Endodermal cell (in vitro differentiated cells): ENCODE data around the gene FAM24B. TPM values are rescaled to one million over a fixed set of nuclear protein-coding genes. Genes with fewer than 3 reads are reported as not detected.
A peak's percentile ranks its signal among the peaks of the same experiment; 100 is the strongest.

ENCODE experiments used
- DNase-seq: peaks from one replicate; pipeline ENCODE4 v3.0.0-alpha.2; 2017
- H3K27ac ChIP-seq: 2 replicates; pipeline ENCODE4 v1.5.1; 2013; ENCODE audit warnings: mild to moderate bottlenecking, low read depth, low read length, moderate library complexity
- H3K27me3 ChIP-seq: 2 replicates; pipeline ENCODE4 v1.6.1; 2013; ENCODE audit warnings: mild to moderate bottlenecking, low read length, moderate library complexity; ENCODE audit not compliant: insufficient read depth, control insufficient read depth, poor library complexity, severe bottlenecking
- H3K36me3 ChIP-seq: 2 replicates; pipeline ENCODE4 v1.7.0; 2013; ENCODE audit warnings: mild to moderate bottlenecking, low read length, moderate library complexity; ENCODE audit not compliant: control insufficient read depth, insufficient read depth
- H3K4me1 ChIP-seq: one replicate; pipeline ENCODE4 v1.7.0; 2013; ENCODE audit warnings: low read length; ENCODE audit not compliant: control insufficient read depth, insufficient read depth
- H3K4me3 ChIP-seq: 2 replicates; pipeline ENCODE4 v1.5.1; 2013; ENCODE audit warnings: mild to moderate bottlenecking, low read length, moderate library complexity
- H3K9ac ChIP-seq: 2 replicates; pipeline ENCODE4 v1.6.1; 2013; ENCODE audit warnings: mild to moderate bottlenecking, low read length, moderate library complexity; ENCODE audit not compliant: poor library complexity, severe bottlenecking; ENCODE audit errors: extremely low read depth
- H3K9me3 ChIP-seq: 2 replicates; pipeline ENCODE4 v1.6.1; 2013; ENCODE audit warnings: mild to moderate bottlenecking, low read length, moderate library complexity; ENCODE audit not compliant: control insufficient read depth
- H3K27ac Mint-ChIP-seq: 2 replicates; pipeline ENCODE4 v1.8.0; 2020; ENCODE audit warnings: mixed read lengths
- H3K27me3 Mint-ChIP-seq: 2 replicates; pipeline ENCODE4 v1.8.0; 2021; ENCODE audit warnings: mild to moderate bottlenecking, mixed read lengths; ENCODE audit not compliant: insufficient read depth
- H3K36me3 Mint-ChIP-seq: 2 replicates; pipeline ENCODE4 v1.8.0; 2020; ENCODE audit warnings: low read depth, mixed read lengths
- H3K4me1 Mint-ChIP-seq: 2 replicates; pipeline ENCODE4 v1.8.0; 2020; ENCODE audit warnings: mixed read lengths
- H3K4me3 Mint-ChIP-seq: 2 replicates; pipeline ENCODE4 v1.8.0; 2020; ENCODE audit warnings: mild to moderate bottlenecking, moderate library complexity, mixed read lengths
- H3K9me3 Mint-ChIP-seq: 2 replicates; pipeline ENCODE4 v1.8.0; 2020; ENCODE audit warnings: mild to moderate bottlenecking, mixed read lengths
- WGBS, 2 experiments: methylation state at CpG; one replicate each; pipeline versions ENCODE4 v1.1.5 to v1.1.7; 2013; ENCODE audit warnings: missing lambda C conversion rate in 2 of 2, mixed read lengths in 1 of 2; ENCODE audit not compliant: insufficient coverage in 1 of 2, insufficient read length in 1 of 2; 5-methylcytosine and 5-hydroxymethylcytosine counted together
- total RNA-seq, 2 donors: library from RNA; stranded (reverse); fragmentation: NEBNext Ultra II Directional in 1 of 2; extraction: Animal tissue kit (Norgen Biotek cat#: 25700) in 1 of 2; gene quantifications; 2 replicates in 1 of 2; 3 replicates in 1 of 2; pipeline ENCODE4 v1.2.1, GENCODE V29; 2021
- TF ChIP-seq, protein P1 (sequence below): fragments of 200-600 bp; sonication (generic); conservative IDR thresholded peaks from 2 replicates; pipeline ENCODE4 v1.5.0; 2021; ENCODE audit warnings: antibody characterized with exemption, mild to moderate bottlenecking

Gene FAM24B
- total RNA-seq, 2 donors from 2014 or later = 2.9 TPM; not detected in 1

DNA sequence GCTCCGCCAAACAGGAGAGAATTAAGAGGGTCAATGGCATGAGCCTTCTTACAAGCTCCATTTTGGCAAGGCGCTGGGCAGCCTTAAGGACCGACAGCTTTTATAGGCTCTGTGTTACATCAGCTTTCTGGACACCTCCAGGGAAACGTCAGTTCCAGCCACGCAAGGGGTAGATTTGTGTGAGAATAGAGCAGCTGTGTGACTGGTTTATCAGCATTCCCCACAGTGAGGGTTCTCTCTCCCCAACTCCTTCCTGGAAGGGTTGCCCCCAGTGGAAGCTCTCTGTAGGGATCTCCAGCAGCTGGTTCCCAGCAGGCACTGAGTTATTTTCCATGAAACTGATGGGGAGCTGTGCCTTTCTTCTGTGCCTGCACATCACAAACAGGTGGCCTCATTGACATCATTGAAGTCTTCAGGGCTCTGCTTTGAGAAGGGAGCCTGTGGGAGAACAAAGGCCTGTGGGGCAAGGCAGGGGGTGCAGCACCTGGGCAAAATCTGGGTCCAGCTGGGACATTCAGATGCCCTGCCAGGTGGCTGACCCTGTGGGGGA, 33.5 kb downstream of the FAM24B start, which contains the start of gene CUZD1:
TSS of gene CUZD1 (minus strand) at position 75 of the 550 bp plus-strand sequence. CDS start at position 61, 14 bp downstream.
- no peaks in the 10 kb centered on the region for H3K36me3 ChIP-seq
- no peak within 1 kb of the TSS for H3K27ac ChIP-seq
- H3K4me1 Mint-ChIP-seq = peaks cover 8% of the 10 kb centered on the region
- peaks cover 13% of the 10 kb centered on the region for H3K36me3 Mint-ChIP-seq
- no peak within 1 kb of the TSS for H3K27ac Mint-ChIP-seq
- H3K9me3 ChIP-seq = peaks cover 13% of the 10 kb centered on the region
- peak; percentile 69 for DNase-seq
- H3K9ac ChIP-seq = no peak within 1 kb of the TSS
- no peak within 1 kb of the TSS for H3K4me3 ChIP-seq
- H3K4me3 Mint-ChIP-seq = no peak within 1 kb of the TSS
- no peaks in the 10 kb centered on the region for H3K27me3 Mint-ChIP-seq
- TF ChIP-seq, protein P1, sequence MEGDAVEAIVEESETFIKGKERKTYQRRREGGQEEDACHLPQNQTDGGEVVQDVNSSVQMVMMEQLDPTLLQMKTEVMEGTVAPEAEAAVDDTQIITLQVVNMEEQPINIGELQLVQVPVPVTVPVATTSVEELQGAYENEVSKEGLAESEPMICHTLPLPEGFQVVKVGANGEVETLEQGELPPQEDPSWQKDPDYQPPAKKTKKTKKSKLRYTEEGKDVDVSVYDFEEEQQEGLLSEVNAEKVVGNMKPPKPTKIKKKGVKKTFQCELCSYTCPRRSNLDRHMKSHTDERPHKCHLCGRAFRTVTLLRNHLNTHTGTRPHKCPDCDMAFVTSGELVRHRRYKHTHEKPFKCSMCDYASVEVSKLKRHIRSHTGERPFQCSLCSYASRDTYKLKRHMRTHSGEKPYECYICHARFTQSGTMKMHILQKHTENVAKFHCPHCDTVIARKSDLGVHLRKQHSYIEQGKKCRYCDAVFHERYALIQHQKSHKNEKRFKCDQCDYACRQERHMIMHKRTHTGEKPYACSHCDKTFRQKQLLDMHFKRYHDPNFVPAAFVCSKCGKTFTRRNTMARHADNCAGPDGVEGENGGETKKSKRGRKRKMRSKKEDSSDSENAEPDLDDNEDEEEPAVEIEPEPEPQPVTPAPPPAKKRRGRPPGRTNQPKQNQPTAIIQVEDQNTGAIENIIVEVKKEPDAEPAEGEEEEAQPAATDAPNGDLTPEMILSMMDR = no peak
- peaks cover 13% of the 10 kb centered on the region for H3K9me3 Mint-ChIP-seq
- peaks cover 2% of the 10 kb centered on the region for H3K4me1 ChIP-seq
- no peaks in the 10 kb centered on the region for H3K27me3 ChIP-seq
- WGBS, 2 experiments = 89 to 93% methylated on average over 3 to 5 of the region's 5 CpGs

DNA sequence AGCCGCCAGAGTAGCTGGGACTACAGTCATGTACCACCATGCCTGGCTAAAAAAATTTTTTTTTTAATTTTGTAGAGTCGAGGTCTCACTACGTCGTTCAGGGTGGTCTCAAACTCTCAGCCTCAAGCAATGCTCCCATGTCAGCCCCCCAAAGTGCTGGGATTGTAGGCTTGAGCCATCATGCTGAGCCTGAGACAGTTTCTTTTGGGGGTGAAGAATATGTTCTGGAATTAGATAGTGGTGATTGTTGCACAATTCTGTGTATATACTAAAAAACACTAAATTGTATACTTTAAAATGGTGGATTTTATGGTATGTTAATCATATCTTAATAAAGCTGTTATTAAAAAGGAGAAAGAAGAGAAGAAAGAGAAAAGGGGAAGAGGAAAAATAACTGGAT, 35.2 kb downstream of the FAM24B start:
- Mint-ChIP-seq H3K4me1 (peaks cover 5% of the 10 kb centered on the region), H3K36me3 (peaks cover 13% of the 10 kb centered on the region), H3K27ac (no peak overlapping the region), H3K9me3 (peaks cover 13% of the 10 kb centered on the region), H3K4me3 (no peak overlapping the region), H3K27me3 (no peaks in the 10 kb centered on the region)
- Histone ChIP-seq H3K36me3 (no peaks in the 10 kb centered on the region), H3K4me1 (no peaks in the 10 kb centered on the region), H3K27ac (no peak overlapping the region), H3K9ac (no peak overlapping the region), H3K4me3 (no peak overlapping the region), H3K9me3 (peaks cover 13% of the 10 kb centered on the region), H3K27me3 (no peaks in the 10 kb centered on the region)
- DNase-seq = no peak
- WGBS, 2 experiments = 94 to 95% methylated on average over 3 to 4 of the region's 4 CpGs
- TF ChIP-seq, protein P1 = no peak

DNA sequence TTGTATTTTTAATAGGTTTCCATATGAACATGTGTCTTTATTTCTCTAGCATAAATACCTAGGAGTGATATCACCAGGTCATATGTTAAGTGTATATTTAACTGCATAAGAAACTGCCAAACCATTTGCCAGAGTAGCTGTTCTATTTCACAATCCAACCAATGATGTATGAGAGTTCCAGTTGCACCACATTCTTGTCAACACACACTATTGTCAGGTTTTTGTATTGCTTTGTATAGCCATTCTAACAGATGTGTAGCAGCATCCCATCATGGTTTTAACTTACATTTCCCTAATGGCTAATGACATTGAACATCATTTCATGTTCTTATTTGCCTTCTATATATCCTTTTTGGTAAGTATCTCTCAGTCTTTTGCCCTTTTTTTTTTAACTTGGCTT, 37.8 kb downstream of the FAM24B start:
- no peak overlapping the region for H3K27ac Mint-ChIP-seq
- Histone ChIP-seq H3K4me1 (no peaks in the 10 kb centered on the region), H3K36me3 (no peaks in the 10 kb centered on the region), H3K27me3 (no peaks in the 10 kb centered on the region), H3K27ac (no peak overlapping the region), H3K9ac (no peak overlapping the region), H3K4me3 (no peak overlapping the region), H3K9me3 (peaks cover 13% of the 10 kb centered on the region)
- DNase-seq = no peak
- no peak overlapping the region for H3K4me3 Mint-ChIP-seq
- peaks cover 26% of the 10 kb centered on the region for H3K36me3 Mint-ChIP-seq
- H3K27me3 Mint-ChIP-seq = no peaks in the 10 kb centered on the region
- H3K4me1 Mint-ChIP-seq = peaks cover 5% of the 10 kb centered on the region
- TF ChIP-seq, protein P1 = no peak
- H3K9me3 Mint-ChIP-seq = peaks cover 13% of the 10 kb centered on the region
